COLO829 (cell line): ENCODE measurements around the gene SACM1L.

Experiments used
- DNase-seq: peaks from one replicate; pipeline ENCODE4 v3.0.0; 2012; ENCODE audit warnings: low spot score

The SACM1L gene

DNA sequence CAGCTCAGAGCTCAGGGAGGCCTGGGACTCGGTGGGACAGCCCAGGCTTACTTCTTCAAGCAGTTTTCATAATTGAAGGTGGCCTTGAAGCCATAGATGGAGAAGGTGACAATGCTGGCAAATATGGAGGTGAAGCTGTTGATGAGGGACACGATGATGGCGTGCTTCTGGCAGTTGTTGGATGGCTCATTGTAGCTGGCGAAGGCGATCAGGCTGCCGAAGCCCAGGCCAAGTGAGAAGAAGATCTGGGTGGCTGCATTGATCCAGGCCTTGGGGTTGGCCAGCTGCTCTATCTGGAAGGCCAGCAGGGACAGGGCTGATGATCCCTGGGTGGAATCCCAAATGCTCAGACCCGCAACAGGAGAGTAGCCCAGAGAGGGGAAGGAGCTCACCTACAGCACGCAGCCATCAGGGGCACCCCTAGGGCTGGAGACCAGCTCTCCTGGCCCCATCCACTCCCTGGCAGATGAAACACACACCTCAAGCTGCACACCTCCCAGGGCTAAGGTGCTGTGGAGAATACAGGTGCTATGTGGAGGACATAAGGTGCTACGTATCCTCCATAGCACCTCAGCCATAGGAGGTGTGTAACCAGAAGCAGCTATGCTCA is 82.1 kb downstream of the SACM1L start:
- no peak for DNase-seq

DNA sequence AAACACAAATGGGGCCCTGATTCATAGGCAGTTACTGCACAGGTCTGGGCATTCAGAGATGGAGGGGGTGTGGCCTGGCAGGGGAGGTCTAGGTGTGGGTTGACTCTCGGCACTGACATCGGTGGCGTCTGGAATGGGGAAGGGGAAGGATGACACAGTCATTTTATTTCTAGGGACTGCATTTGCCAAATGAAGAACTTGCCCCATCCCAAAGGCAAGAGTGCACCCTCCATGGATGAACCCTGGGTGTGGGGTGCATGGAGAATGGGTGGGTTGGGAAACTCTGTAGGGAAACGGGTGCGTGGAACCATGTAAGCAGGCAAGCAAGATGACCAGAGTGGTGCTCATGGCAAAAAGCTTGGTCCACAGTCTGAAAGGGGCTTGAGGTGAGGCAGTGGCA is 82.6 kb downstream of the SACM1L start:
- no peak for DNase-seq

DNA sequence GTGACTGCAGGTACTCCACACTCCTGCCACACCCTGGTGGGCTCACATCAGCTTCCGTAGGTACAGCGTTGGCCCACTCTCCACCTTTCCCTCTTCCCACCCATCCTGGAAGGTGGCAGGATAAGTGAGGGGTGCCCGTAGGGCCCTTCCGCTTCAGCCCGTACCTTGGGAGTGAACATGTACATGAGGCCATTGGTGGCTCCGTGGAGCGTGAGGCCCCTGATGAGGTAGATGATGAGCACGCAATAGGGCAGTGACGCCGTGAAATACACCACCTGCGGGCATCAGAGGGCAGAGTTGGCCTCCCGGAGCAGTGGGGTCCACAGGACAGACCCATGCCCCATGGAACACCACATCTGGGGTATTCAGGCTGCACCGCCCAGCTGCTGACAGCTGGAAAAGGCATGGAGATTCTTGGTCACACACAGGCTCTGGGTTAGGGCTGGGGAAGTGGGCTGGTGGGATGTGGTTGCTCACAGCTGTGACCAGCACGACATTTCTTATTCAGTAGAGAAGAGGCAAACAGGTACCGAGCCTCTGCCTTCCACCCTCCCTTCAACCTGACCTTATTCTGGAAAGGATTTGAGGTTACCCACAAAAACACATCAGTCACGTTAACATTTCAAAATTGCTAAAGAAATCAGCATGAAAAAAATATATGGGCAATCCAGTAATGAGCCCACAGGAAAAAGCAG is 83.3 kb downstream of the SACM1L start:
- DNase-seq = no peak

DNA sequence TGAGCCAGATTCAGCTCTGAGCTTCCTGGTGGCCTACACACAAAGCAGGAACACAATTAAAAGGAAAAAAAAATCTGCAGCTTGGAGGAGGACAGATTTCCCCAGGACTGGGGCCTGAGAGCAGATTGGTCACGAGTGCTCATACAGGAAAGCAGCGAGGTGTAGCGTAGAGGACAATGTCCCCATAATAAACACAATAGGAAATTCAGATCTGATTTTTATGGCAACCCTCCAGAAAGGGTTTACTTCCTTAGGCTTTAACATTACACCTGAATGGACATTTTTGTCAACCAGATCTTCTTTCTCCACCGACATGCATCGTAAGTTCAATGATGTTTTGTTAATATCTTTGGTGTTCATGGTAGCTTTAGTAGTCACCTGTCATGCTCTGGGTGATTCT is 83.9 kb downstream of the SACM1L start:
- no peak for DNase-seq

- no peak for DNase-seq
These were observed 84.7 kb downstream of the SACM1L start for GRCh38 chr3:45773714-45774449.

DNA sequence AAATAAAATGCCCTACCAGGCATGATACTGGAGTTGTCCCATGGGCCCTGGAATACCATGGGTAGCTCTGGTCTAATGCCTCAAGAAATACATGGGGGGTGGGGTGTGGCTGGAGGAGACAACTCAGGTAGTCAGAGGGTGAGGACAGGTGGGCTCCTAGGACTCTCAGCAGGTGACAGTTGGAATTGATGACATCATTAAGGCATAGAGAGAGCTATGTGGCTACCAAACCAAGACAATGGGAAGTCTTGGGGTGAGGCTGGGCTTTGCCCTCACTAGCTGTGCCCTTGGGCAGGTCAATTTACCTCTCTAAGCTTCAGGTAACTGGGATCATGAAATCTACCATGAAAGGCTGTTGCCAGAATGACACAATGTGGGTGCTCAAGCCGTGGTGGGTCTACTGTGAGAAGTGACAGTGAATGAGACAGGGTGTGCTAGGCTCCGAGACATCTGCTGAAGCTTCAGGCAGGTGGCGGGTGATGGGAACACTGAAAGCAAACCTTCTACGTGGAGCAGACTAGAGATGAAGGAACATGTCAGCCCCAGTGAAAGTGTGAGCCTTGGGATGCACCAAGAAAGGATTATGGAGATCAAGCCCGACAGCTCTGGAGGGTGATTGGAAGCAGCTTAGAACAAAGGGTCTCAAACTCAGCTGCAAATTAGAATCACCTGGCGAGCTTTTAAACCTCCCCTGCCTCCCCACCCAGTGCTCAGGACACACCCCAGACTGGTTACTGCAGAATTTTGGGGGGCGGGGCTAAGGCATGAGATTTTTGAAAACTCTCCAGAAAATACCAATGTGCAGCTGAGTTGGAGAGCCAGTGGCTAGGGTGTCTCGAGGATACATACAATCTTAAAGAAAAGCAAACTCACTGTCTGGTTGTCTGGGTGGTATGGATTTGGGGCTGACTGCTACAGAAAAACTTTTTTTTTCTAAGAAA is 85.7 kb downstream of the SACM1L start:
- DNase-seq = no peak

DNA sequence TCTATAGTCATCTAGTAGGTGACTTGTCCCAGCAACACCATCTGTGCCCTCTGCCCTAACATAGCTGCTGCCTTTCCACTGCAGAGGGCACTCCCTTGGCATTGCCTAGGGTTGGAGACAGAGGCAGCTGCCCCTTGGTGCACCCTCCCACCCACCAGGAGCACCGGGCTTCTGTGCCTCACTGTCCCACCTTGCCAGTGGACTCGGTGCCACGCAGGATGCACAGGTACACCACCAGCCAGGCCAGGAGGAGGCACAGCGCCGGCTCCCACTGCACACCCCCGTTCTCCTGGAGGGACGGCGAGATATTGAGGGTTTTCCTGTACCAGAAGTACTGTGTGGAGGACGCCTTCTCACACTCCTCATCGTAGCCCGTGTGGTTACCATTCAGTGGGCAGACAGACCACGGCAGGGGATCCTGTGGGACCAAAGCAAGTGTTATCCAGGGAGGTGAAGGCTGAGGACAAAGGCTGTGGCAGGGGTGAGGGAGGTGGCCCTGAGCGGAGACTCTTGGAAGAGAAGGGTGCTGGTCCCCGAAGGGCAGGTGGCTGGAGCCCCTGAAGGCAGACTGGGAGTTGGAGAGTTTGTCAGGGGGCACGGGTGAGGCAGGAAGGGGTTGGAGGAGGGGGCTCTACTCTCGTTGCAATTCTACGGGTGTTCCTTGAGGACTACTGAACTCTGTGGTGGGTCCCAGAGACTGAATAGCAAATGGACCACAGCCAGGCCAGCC is 86.5 kb downstream of the SACM1L start:
- DNase-seq = no peak

- DNase-seq = no peak
These were observed 87.1 kb downstream of the SACM1L start for GRCh38 chr3:45776301-45776595.

DNA sequence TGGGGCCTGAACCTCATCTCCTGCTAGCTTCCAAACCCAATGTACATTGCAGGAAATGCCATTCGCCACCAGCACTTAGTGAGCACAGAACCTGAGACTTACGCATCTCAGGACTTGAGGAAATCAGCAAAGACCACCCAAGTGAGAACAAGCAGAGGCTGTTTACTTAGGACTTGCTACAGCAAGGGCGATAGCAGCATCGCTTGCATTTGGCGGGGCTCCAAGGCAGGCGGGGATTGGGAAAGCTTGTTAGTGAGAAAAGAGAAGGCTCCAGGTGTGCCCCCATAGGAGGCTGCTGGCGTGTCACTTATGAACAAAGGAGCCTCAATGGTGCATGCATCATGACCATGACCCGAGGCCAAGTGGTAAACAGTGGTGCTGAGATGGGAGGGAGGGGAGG is 87.4 kb downstream of the SACM1L start:
- no peak for DNase-seq

- DNase-seq = no peak
These were observed 88.0 kb downstream of the SACM1L start for GRCh38 chr3:45777111-45777745.

DNA sequence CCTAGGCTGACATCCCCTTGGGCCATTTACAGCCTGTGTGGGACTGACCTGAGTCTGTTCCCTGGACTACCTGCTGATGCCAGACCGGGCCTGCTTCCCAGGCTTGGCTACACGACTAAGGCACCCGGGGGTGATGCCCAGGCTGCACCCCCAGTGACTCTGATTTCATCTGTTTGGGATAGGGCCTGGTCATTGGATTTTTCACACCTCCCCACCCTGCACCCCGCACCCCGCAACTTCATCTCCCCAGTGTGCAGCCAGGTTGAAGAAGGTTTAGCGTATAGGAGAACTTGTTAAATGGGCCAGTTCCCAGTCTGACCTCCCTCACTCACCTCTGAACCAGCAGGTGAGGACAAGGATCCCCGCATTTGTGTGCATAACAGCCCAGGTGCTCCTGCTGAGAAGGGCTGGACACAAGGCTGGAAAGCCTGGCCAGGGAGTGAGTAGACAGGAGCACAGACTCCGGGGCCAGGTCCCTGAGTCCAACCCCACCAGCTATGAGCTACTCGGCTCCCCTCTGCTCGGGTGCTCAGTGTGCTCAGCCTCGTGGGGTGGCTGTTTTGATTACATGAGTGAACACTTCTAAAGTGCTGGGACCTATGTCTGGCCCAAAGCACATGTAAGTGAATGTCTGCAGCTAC is 88.7 kb downstream of the SACM1L start:
- DNase-seq = no peak

GRCh38 chr3:45778761-45779201 is 89.6 kb downstream of the SACM1L start:
- no peak for DNase-seq

- no peak for DNase-seq
These were observed 90.8 kb downstream of the SACM1L start for GRCh38 chr3:45779746-45780735.

GRCh38 chr3:45781271-45781670 is 92.1 kb downstream of the SACM1L start:
- DNase-seq = no peak

- DNase-seq = no peak
These were observed 92.6 kb downstream of the SACM1L start for GRCh38 chr3:45781841-45782240.

- DNase-seq = no peak
These were observed 93.2 kb downstream of the SACM1L start for GRCh38 chr3:45782381-45782780.

DNA sequence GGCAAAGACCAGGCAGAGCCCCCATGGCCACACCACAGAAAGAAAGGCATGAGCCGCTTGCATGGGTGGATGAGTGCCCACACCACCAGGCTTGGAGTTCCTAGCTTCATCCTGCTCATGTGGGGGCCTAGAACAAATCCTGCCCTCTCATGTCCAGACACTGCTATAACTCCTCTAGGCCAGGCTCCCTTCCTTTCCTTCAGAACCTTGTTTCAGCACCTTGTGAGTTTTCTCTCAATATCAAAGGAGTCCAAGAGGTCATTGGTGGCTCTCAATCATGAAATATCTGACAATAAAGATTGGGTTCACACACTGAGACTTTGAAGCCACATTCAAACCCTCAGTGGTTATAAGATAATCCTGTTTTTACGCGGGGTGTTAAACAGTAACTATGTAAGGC is 94.5 kb downstream of the SACM1L start:
- DNase-seq = no peak

- no peak for DNase-seq
These were observed 96.5 kb downstream of the SACM1L start for GRCh38 chr3:45785605-45786150.
